Stimulated activated CD8-positive, alpha-beta memory T cell treated with anti-CD3 and anti-CD28 coated beads, Interleukin-12 subunit alpha, Interleukin-12 subunit beta, amount 100 ng/mL, for 4 hours (primary cell): ENCODE results near the gene NPIPB6.

ENCODE experiments used
- DNase-seq: peaks from one replicate; pipeline ENCODE4 v3.0.0-alpha.2; 2020; ENCODE audit warnings: low read depth

The NPIPB6 gene

DNA sequence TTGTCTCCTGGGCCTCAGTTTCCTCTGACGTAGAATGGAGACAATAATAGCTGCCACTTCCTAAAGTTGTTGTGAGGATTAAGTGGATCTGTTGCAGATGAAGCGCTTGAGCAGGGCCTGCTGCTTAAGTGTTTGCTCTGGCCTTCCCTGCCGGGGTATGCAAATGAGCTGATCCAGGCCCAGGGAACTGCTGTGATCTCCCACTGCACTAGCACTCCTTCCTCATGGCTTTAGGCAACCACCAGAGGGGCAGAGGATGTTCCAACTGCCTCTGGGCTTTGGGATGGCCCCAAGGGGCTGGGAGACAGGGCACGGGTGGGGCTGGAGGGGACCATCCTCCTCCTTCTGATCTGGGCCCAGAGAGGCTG lies 64.8 kb downstream of the NPIPB6 start:
- DNase-seq, result no peak

DNA sequence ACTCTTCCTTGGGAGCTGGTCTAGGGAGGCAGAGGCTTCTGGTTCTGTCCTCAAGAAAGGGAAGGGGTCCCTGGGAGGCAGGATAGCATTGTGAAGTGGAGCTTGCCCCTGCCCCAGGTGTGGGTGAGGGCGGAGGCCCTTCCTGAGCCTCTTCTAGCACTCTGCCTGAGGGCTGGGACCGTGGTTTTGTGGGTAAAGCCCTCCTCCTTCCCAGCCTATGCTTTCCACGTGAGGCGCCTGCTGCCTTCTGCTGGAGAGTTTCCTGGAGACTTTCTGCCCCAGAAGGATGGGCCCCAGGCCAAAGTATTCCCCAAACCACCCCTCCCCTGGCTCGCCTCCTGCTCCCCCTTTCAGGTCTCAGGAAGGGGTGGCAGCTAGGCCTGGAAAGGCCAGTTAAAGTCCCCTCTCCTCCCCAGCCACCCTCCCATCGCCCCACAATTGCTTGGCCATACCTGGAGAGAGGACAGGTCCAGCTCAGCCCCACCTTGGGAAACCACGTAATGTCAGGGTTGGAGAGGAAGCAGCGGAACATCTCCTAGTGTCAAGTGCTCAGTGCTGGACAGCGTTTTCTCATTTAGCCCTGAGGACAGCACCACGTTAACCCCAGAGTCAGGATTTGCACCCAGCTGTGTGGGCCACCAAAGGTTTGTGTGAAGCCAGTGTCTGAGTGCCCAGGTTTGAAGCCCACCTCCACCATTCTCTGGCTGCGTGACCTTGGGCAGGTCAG lies 65.4 kb downstream of the NPIPB6 start:
- DNase-seq, result no peak

DNA sequence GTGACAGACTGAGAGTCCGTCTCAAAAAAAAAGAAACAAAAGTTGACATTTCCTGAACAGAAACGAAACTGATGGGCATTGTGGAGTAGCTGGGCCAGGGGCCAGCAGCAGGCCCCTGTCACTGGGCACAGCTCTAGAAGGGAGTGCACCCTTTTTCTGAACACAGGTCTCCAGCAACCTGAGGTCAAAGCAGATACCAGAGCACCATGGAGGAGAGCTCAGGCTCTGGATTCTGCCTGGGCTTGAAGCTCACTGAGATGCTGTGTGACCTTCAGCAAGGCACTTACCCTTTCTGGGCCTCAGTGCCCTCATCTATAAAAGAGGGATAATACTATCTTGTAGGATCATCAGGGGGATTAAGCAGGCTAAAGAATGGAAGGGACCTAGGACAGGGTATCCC lies 66.0 kb downstream of the NPIPB6 start:
- no peak for DNase-seq

DNA sequence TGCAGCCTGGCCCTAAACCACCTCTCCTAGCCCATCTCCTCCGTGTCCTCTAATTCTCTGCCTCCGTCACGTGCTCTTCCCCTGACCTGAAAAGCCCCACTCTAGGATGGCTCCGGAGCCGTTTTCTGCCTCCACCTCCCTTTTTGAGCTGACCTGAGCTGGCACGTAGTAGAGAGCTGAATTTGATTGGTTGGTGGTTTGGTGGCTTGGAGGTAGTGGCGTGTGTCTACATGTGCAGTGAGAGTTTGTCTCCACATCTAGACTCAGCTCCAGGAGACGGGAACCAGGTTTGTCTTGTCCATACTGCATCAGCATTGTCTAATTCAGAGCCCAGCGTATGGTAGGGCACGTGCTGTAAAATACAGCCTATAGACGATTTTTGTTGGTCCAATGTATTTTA lies 68.0 kb downstream of the NPIPB6 start:
- no peak for DNase-seq

DNA sequence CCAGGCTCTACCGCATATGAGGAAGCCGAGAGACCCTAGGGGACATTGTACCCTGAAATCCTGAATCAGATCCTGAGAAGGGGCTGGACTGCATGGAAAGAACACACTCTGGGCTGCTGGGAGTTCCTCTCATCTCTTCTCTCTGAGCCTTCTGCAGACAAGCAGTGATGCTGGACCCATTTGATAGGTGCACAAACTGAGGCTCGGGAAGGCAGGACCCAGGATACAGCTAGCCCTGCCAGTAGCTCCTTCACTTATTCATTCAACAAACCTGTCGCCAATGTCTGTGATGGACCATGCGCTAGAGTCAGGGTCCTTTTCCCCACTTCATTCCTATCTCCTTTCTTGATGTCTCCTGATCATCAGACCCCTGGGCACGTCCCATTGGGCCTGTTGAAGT lies 69.1 kb downstream of the NPIPB6 start:
- DNase-seq, result no peak

DNA sequence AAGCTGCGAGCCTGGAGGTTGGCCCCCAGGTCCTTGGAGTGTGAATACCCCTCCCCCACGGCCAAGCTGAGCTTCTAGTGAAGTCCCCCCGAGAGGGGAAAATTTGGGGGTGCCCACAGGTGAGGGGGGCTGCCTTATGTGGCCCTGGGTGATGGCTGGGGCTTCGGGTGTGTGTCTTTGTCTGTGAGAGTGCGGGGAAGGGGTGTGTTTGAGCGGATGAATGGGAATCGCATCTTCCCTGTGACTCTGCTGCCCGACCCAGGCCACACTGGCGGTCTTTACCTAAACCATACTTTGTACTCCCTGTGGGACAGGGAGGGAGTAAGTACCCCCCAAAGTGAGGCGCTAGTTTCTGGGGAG lies 69.7 kb downstream of the NPIPB6 start:
- no peak for DNase-seq

DNA sequence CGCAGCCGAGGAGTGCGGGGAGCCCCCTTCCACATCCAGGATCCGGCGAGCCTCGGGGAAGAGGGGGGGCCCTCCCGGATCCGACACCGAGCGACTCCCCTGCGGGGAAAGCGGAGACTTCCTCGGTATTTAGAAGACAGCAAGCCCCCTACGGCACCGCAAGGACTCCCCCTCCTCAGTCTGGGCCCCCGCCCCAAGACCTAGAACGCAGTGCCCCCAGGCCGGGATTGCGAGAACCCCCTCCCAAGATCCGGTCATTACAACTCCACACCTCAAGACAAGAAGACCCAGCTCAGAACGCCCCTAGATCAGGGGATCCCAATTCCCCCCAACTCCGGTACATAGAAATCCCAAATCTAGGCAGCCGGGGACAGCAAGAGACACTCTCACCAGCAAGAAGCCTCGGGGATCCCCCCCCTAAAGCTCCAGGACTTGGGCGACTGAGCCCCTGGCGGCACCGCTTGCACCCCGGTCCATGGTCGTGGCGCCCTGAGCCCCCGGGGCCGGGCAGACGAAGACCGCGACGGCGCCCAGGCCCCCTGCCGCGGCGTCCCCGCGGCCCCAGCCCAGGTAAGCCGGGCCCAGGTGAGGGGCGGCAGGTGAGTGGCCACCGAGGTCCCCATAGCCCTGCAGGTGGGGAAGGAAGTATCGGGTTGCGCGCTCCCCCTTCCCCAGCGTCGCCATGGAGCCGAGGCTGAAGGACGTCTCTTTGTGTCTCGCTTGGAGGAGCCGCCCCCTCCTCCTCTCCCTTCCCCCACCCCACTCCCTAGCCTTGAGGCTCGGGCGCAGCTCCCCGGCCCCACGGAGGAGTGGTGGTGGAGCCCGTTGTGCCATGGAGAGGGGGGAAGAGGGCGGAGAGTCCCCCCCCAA lies 70.3 kb downstream of the NPIPB6 start:
- no peak for DNase-seq
